Measurements from ENCODE around the gene HUS1. TPM values are rescaled to one million over a fixed set of nuclear protein-coding genes. Genes with fewer than 3 reads are reported as not detected.

Gene HUS1
- total and polyA plus RNA-seq, 2 of the 8 experiments (the other 6 are each of a cell fraction or from before 2014, with no cell fraction given) = 15.0 to 33.0 TPM

- Histone ChIP-seq H2BK120ac (replicated peaks; ENCODE audit: low read depth, low read length) (no peak overlapping the region), H2BK5ac (ENCODE audit: low read depth, low read length) (no peak overlapping the region), H2BK15ac (ENCODE audit: low read length) (no peak overlapping the region), H3K23me2 (ENCODE audit: low read depth, low read length) (peaks cover 4% of the 10 kb centered on the region; the same call in 1 of the 2 replicates), H3K14ac (ENCODE audit: insufficient read length) (no peak overlapping the region), H3K9ac (replicated peaks in 1 of 4; ENCODE audit: extremely low read depth in 1 of 4, low read depth in 3 of 4, low read length in 3 of 4) (no peak overlapping the region), H2AK5ac (ENCODE audit: low read depth, low read length) (no peak overlapping the region), H3K79me2 (ENCODE audit: control insufficient read depth in 1 of 2, insufficient read depth in 2 of 2, low read length in 2 of 2) (no peaks in the 10 kb centered on the region), H3K4me1 (replicated peaks in 1 of 4; ENCODE audit: control insufficient read depth in 3 of 4, insufficient read depth in 4 of 4, low read length in 3 of 4) (peaks cover 0 to 5% (median 0%) of the 10 kb centered on the region in 4 experiments; a peak in 5 of 7 replicates), H3K23ac (ENCODE audit: insufficient read length) (no peak overlapping the region), H2AFZ (ENCODE audit: low read length) (no peak overlapping the region), H3K4ac (replicated peaks; ENCODE audit: insufficient read length, low read depth, low read length) (no peak overlapping the region), H3K36me3 (ENCODE audit: control insufficient read depth in 2 of 4, insufficient read depth in 4 of 4, low read length in 3 of 4) (no peaks in the 10 kb centered on the region), H4K91ac (replicated peaks; ENCODE audit: insufficient read length, low read length) (no peak overlapping the region), H3K9me3 (ENCODE audit: insufficient read depth in 2 of 2, low read depth in 1 of 2, low read length in 1 of 2) (no peaks in the 10 kb centered on the region), H4K8ac (ENCODE audit: extremely low read depth, insufficient read depth, low read length) (no peak overlapping the region), H3K27ac (ENCODE audit: low read depth, low read length) (no peak overlapping the region), H3K4me3 (ENCODE audit: extremely low read depth in 1 of 4, insufficient read depth in 2 of 4, low read depth in 3 of 4, low read length in 4 of 4) (no peak overlapping the region), H3K56ac (replicated peaks; ENCODE audit: insufficient read length, low read depth, low read length) (no peak overlapping the region), H3K18ac (ENCODE audit: extremely low read depth, low read length) (no peak overlapping the region), H4K20me1 (replicated peaks in 1 of 2; ENCODE audit: control insufficient read depth in 1 of 2, insufficient read depth in 2 of 2, low read length in 2 of 2) (peaks cover 0 to 2% of the 10 kb centered on the region in 2 experiments), H3K27me3 (replicated peaks in 1 of 4; ENCODE audit: control insufficient read depth in 3 of 4, extremely low read depth in 1 of 4, insufficient read depth in 3 of 4, low read length in 3 of 4) (no peaks in the 10 kb centered on the region), H2BK20ac (ENCODE audit: low read length) (no peak overlapping the region), H2BK12ac (ENCODE audit: low read depth, low read length) (no peak overlapping the region), H4K5ac (ENCODE audit: insufficient read length, low read depth, low read length) (no peak overlapping the region), H3K79me1 (ENCODE audit: low read depth, low read length) (no peaks in the 10 kb centered on the region), H3K4me2 (ENCODE audit: insufficient read depth in 1 of 2, low read depth in 2 of 2, low read length in 2 of 2) (no peak overlapping the region)
- ChIA-PET CTCF (ENCODE audit: partially characterized antibody) (interaction anchor here (0.6 to 3.6 kb wide), 13 partner anchors 16 to 809 kb away, joined by 3 to 38 read pairs (median 5); partner anchors contain the start of gene UPP1), POLR2A (ENCODE audit: partially characterized antibody) (interaction anchor here (1.3 to 3.2 kb wide), 2 partner anchors 17 to 98 kb away, joined by 3 to 36 read pairs; partner anchors contain the start of gene UPP1)
- DNase-seq (ENCODE audit: low read depth in 1 of 2, low spot score in 2 of 2) (no peak), FAIRE-seq (no peak)
- WGBS, 2 experiments (ENCODE audit: extremely low coverage in 1 of 2, insufficient coverage in 1 of 2, insufficient read length in 1 of 2, insufficient replicate concordance in 2 of 2, low coverage in 1 of 2, low lambda C conversion rate in 2 of 2, missing lambda C conversion rate in 1 of 2) = 90% methylated on average over 5 of the region's 5 CpGs; no CpG with 5 or more reads in 1 of the 2 experiments
- peak; percentile 62; the same call in 1 of the 2 replicates for TF ChIP-seq KDM1A (IDR thresholded peaks at IDR 0.05; ENCODE audit: borderline replicate concordance, low read length)
- TF ChIP-seq MAFK (IDR thresholded peaks at IDR 0.05; ENCODE audit: low read depth, low read length) = no peak
Measured at GRCh38 chr7:47990592-47990991, 11.2 kb upstream of the HUS1 start.
